Measurements from ENCODE around the gene BRD2.

Gene BRD2

DNA sequence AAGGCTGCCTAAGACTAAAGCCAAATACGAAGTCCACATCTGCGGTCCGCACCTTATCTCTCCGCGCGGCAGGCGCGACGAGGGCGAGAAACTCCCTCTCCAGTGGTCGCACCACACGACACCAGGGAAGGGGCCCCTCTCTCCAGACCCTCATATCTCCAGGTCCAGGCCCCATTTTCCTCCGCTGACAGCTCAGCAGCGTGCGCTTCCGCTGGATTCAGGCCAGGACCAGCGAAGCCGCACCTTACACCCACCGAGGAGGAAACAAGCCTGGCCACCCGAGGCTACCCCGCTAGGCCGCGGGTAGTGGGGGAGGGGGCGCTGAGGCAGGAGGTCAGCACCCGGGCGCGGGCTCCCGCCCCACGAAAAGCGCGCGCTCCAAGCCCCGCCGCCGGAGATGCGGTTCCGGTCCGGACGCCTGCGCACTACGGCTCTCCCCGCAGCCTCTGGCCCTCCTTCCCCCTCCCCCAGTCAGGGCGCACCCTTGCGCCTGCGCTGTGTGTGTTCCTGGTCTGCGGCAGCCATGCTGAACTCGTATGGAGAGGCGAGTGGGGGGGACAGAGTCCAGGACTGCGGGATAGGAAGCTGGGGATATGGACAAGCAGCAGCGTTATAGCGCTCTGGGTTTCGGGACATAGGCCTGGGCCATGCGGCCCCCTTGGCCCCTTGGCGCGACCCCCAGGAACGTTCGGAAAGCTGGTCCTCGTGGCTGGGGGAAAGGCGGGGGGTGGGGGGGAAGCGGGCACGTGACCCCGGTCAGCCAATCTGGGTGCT is at the start of gene BRD2:
Gene BRD2 (plus strand): TSS at position 502 of the 774 bp plus-strand sequence. CDS start 4,305 bp downstream, outside the sequence.
- peaks cover 12% of the 10 kb centered on the region for H3K36me3 Mint-ChIP-seq
- DNase-seq (ENCODE audit: low spot score in 2 of 2) (peak; percentile 96), ATAC-seq (ENCODE audit: low read depth) (peak; percentile 47)
- peaks cover 29% of the 10 kb centered on the region for H3K4me1 Mint-ChIP-seq
- peak within 1 kb of the TSS; percentile 98 for H3K4me3 Mint-ChIP-seq
- H3K27me3 Mint-ChIP-seq: no peaks in the 10 kb centered on the region
- H3K27ac Mint-ChIP-seq: peak within 1 kb of the TSS; percentile 99
- no peaks in the 10 kb centered on the region for H3K9me3 Mint-ChIP-seq

DNA sequence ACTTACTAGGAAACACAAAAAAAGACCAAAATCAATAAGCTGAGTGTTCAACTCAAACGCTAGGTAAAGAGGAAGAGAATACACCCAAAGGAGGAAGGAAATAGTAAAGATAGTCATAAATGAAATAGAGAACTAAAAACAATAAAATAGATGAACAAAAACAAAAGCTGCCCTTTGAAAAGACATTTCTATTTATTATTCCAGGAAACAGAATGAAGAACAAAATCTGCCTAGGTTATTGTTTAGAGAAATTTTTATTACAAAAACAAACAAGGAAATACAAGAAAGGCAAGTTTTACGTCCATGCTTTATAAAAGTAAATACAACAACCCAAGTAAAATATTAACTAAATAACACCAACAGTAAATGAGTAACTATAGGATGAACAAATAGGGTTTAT is 47.7 kb upstream of the BRD2 start:
- DNase-seq (ENCODE audit: low spot score in 2 of 2) (no peak), ATAC-seq (ENCODE audit: low read depth) (peak; percentile 79)
- no peaks in the 10 kb centered on the region for H3K27me3 Mint-ChIP-seq
- H3K4me1 Mint-ChIP-seq: peaks cover 37% of the 10 kb centered on the region
- peak overlapping the region; percentile 74 for H3K4me3 Mint-ChIP-seq
- H3K36me3 Mint-ChIP-seq: no peaks in the 10 kb centered on the region
- peak overlapping the region; percentile 46 for H3K27ac Mint-ChIP-seq
- H3K9me3 Mint-ChIP-seq: no peaks in the 10 kb centered on the region

DNA sequence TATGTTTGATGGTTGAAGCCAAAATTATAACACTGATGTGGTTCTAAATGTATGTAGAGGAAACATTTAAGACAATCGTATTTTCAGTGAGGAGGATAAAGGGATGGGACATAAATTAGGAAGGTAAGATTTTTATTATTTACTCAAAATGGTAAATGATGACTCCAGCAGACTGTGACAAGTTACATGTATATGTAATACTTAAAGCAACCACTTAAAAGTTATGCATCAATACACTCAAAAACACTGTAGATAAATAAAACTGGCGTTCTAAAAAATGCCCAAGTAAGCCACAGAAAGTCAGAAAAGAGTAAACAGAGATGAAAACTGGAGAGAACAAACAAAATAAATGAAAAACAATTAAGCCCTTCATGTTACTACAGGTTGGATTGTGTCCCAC is 46.3 kb upstream of the BRD2 start:
- no peaks in the 10 kb centered on the region for H3K27me3 Mint-ChIP-seq
- peaks cover 26% of the 10 kb centered on the region for H3K4me1 Mint-ChIP-seq
- peak overlapping the region; percentile 75 for H3K27ac Mint-ChIP-seq
- no peaks in the 10 kb centered on the region for H3K9me3 Mint-ChIP-seq
- no peak for DNase-seq (ENCODE audit: low spot score in 2 of 2)
- H3K4me3 Mint-ChIP-seq: peak overlapping the region; percentile 24
- ATAC-seq (ENCODE audit: low read depth): no peak
- no peaks in the 10 kb centered on the region for H3K36me3 Mint-ChIP-seq

DNA sequence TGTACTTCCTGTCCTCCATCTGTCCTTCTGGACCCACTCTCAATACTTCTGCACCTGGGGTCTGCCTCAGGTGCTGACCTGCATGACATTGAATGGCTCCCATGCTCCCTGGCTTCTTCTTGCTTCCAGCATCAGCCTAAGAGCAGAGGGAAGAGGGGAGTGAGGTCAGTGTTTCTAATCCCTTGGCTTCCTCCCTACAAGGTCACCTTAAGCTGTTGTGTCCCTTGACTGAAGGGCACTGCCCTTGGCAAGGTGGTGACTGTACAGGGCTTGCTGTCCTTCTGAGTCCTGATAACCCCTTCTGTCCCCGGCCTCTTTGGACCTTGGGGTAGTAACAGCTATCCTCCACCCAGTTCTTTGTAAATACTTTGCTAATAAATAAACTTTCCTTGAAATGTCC is 37.2 kb upstream of the BRD2 start:
- DNase-seq (ENCODE audit: low spot score in 2 of 2): no peak
- Mint-ChIP-seq H3K4me3 (no peak overlapping the region), H3K27me3 (no peaks in the 10 kb centered on the region), H3K36me3 (peaks cover 18% of the 10 kb centered on the region), H3K4me1 (peaks cover 47% of the 10 kb centered on the region), H3K9me3 (no peaks in the 10 kb centered on the region), H3K27ac (peak overlapping the region; percentile 49)
- ATAC-seq (ENCODE audit: low read depth): no peak

DNA sequence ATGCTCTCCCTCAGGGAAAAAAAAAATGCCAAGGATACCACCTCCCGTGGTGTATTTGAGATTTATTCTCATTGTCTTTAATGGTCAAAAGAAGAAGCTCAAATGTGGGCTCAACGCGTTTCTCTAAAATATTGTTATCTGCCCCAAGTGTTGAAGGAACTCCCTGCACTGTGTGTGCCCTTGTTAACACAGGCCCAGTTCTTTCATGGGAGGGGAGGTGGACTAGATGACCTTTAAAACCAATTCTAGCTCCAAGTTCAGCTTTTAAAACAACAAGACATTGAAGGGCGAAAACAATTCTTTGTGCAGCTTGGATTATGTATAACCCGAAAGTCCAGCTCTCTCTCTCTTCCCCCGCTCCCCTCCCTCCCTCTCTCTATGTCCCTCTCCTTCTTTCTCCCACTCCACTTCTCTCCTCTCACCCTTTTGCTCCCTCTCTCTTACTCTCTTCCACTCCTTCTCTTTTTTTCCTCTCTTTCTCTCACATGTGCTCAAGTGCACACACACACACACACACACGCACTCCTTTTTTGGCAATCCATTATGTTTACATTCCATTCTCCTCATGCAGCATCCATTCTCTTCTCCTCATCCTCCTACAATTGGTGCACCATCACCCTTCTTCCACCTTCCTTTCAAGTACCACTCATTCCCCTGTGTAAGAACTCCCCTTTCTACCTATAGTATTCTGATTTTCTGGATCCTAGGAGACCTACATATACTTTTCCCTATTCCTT is 36.1 kb upstream of the BRD2 start:
- no peak for DNase-seq (ENCODE audit: low spot score in 2 of 2)
- H3K27me3 Mint-ChIP-seq: no peaks in the 10 kb centered on the region
- no peak overlapping the region for H3K4me3 Mint-ChIP-seq
- ATAC-seq (ENCODE audit: low read depth): no peak
- peaks cover 56% of the 10 kb centered on the region for H3K4me1 Mint-ChIP-seq
- H3K36me3 Mint-ChIP-seq: peaks cover 28% of the 10 kb centered on the region
- H3K27ac Mint-ChIP-seq: peak overlapping the region; percentile 49
- H3K9me3 Mint-ChIP-seq: no peaks in the 10 kb centered on the region

DNA sequence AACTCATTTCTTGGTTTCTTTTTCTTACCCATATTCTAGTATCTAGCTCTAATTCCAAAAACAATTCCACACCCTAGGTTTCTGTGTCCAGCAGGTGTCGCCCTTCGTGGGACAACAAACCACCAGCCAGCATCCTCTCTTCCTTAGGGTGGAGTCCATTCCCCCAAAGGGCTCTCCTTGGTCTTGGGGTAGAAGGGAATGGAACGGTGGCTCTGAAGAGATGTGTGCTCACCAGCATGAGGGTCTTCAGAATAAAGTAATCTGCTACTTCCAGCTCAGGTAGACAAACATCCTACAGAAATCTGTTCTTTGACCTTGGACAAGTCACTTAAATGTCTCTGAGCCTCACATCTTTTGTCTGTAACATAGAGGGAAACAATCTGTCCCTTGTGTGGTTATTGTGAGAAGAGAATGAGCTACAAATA is 34.7 kb upstream of the BRD2 start:
- ATAC-seq (ENCODE audit: low read depth) (peak; percentile 57), DNase-seq (ENCODE audit: low spot score in 2 of 2) (peak; percentile 71 to 75)
- peaks cover 40% of the 10 kb centered on the region for H3K36me3 Mint-ChIP-seq
- peak overlapping the region; percentile 84 for H3K27ac Mint-ChIP-seq
- H3K27me3 Mint-ChIP-seq: no peaks in the 10 kb centered on the region
- peak overlapping the region; percentile 15 for H3K4me3 Mint-ChIP-seq
- H3K4me1 Mint-ChIP-seq: peaks cover 68% of the 10 kb centered on the region
- H3K9me3 Mint-ChIP-seq: no peaks in the 10 kb centered on the region

DNA sequence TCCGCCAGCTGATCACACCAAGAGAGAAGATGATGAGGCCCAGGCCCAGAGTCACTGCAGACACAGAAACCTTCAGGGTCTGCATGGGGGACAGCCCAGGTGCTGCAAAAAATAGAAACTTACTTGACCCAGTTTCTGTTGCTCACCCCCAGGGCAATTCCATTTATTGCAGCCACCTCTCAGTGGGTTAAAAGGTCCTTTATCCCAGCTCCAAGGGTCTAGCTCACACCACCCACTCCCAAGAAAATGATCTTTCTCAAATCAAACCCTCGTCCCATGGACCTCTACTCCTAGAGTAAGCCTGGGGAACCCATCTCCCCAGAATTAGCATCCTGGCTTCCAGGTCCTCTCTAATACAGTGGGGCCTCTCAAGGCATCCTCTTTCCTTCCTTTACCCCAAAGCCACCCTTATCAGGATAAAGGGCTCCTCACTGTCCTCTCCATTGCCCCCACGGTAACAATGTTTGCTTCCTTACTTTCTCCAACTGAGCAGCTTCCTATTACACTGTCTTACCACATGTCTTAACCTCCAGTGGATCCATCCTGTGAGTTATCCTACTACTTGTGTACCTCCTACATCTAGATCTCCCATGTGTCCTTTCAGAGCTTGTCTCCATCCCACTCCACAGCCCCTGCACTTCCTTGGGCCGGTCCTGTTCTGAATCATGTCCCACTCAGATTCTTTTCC is 32.7 kb upstream of the BRD2 start:
- no peaks in the 10 kb centered on the region for H3K9me3 Mint-ChIP-seq
- H3K4me1 Mint-ChIP-seq: peaks cover 59% of the 10 kb centered on the region
- no peaks in the 10 kb centered on the region for H3K27me3 Mint-ChIP-seq
- peak overlapping the region; percentile 46 for H3K4me3 Mint-ChIP-seq
- no peak for ATAC-seq (ENCODE audit: low read depth)
- H3K36me3 Mint-ChIP-seq: peaks cover 42% of the 10 kb centered on the region
- no peak for DNase-seq (ENCODE audit: low spot score in 2 of 2)
- H3K27ac Mint-ChIP-seq: peak overlapping the region; percentile 84

DNA sequence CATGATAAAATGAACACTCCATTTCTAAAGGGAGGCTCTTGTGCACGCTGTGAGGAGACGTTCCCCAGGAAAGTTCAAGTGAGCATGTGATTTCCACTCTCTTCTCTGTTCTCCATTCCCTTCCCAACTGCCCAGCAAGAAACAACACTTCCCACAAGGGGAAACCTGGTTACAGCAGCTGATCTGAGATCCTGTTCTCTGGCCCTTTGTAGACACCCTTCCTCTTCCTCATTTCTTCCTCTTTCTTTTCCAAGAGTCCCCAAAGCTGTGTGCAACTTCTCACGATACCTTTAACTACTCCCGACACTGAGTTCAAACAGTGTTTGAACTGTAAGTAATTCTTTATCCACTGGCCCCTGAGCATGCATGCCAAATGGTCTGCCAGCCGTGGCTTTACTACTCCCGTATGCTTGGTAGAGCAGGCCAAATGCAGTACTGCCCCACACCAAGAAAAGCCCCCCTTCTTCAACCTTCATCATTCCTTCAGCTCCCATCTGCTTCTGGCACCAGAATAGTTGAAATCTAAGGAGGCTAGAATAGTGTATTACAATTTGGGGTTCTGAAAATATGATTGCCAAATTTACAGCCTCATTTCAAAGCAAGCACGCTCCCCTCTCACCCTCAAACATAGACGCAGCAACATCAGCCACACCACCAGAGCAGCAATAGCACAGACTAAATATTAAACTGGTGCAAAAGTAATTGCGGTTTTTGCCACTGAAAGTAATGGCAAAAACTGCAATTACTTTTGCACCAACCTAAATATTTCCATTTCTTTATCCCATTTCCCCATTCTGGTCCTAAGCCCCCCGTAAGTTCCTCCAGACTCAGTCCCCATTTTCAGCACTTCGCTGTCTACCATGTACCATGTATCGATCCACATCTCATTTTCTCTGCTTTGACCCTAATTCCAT is 31.9 kb upstream of the BRD2 start:
- no peaks in the 10 kb centered on the region for H3K9me3 Mint-ChIP-seq
- ATAC-seq (ENCODE audit: low read depth) (no peak), DNase-seq (ENCODE audit: low spot score in 2 of 2) (no peak)
- no peaks in the 10 kb centered on the region for H3K27me3 Mint-ChIP-seq
- H3K27ac Mint-ChIP-seq: peak overlapping the region; percentile 84
- peak overlapping the region; percentile 96 for H3K4me3 Mint-ChIP-seq
- peaks cover 42% of the 10 kb centered on the region for H3K36me3 Mint-ChIP-seq
- H3K4me1 Mint-ChIP-seq: peaks cover 58% of the 10 kb centered on the region

DNA sequence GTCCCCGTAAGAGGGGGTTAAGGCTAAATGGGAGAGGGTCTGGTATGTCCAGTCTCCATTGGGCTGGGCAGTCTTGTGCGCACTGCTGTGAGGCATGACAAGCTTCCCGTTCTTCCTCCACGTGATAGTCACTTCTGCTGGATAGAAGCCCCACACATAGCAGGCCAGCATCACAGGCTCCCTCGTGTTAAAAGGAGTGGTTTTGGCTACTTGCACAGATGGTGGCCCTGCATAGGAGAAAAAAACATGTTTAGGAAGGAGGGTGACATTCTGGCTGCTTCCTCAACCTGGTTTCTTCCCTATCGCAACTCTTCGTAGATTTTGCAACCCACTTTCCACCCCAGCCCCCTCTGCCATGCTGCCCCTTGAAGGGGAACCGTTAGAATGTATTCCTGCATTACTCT is 31.2 kb upstream of the BRD2 start:
- no peaks in the 10 kb centered on the region for H3K9me3 Mint-ChIP-seq
- H3K27me3 Mint-ChIP-seq: no peaks in the 10 kb centered on the region
- peaks cover 42% of the 10 kb centered on the region for H3K36me3 Mint-ChIP-seq
- H3K27ac Mint-ChIP-seq: peak overlapping the region; percentile 84
- no peak for ATAC-seq (ENCODE audit: low read depth)
- DNase-seq (ENCODE audit: low spot score in 2 of 2): no peak
- peaks cover 60% of the 10 kb centered on the region for H3K4me1 Mint-ChIP-seq
- peak overlapping the region; percentile 96 for H3K4me3 Mint-ChIP-seq

DNA sequence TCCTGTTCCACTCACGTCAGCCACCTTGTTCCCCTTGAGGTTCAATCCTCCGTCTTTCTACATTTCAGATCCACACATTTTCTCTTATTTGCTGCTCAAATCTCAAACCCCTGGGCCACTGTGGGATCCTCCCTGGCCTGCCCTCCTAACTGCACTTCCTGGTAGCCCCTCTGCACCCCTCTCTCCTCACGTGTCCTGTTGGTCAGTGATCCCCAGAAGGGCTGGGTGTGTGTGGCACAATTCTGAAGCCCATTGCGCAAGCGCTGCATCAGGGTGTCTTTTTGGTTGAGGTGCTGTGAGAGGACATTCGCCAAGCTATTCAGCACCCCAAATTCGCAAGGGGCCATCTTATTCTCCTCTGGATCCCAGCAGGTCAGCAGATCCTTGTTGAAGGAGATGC is 29.9 kb upstream of the BRD2 start:
- no peak for DNase-seq (ENCODE audit: low spot score in 2 of 2)
- Mint-ChIP-seq H3K27me3 (no peaks in the 10 kb centered on the region), H3K36me3 (peaks cover 38% of the 10 kb centered on the region), H3K9me3 (no peaks in the 10 kb centered on the region), H3K4me3 (peak overlapping the region; percentile 96), H3K4me1 (peaks cover 64% of the 10 kb centered on the region), H3K27ac (peak overlapping the region; percentile 84)
- no peak for ATAC-seq (ENCODE audit: low read depth)

DNA sequence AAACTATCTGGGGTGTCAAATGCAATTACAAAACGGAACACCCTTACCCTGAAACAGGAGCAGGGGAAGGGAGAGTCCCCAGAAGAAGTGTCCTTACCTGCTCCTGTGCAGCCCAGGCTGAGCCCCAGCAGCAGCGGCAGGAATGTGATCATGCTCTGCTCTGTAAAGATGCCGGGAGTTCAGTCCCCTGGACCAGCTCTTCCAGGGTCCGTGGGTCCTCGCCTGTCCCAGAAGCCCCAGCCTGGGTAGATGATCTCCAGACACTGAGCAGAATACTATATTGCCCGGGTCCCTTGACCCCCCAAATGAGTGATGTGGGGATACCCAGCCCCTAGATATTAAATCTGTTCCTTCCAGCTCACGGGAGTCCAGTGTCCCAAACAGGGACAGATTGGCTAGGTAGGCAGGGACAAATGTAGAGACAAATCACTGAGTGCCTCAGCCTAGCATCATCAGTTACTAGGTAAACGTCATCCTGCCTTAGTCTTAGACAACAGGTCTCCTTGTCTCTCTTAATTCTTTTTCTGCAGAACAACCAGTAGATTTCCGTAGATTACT is 27.7 kb upstream of the BRD2 start, which contains the start of gene HLA-DMB:
Gene HLA-DMB (minus strand): TSS at position 373 of the 558 bp plus-strand sequence. CDS start 221 bp downstream, at position 152.
- DNase-seq (ENCODE audit: low spot score in 2 of 2): peak; percentile 55 to 76
- H3K36me3 Mint-ChIP-seq: peaks cover 29% of the 10 kb centered on the region
- peak; percentile 59 for ATAC-seq (ENCODE audit: low read depth)
- peak within 1 kb of the TSS; percentile 96 for H3K4me3 Mint-ChIP-seq
- peak within 1 kb of the TSS; percentile 99 for H3K27ac Mint-ChIP-seq
- H3K4me1 Mint-ChIP-seq: peaks cover 68% of the 10 kb centered on the region
- H3K27me3 Mint-ChIP-seq: no peaks in the 10 kb centered on the region
- no peaks in the 10 kb centered on the region for H3K9me3 Mint-ChIP-seq

DNA sequence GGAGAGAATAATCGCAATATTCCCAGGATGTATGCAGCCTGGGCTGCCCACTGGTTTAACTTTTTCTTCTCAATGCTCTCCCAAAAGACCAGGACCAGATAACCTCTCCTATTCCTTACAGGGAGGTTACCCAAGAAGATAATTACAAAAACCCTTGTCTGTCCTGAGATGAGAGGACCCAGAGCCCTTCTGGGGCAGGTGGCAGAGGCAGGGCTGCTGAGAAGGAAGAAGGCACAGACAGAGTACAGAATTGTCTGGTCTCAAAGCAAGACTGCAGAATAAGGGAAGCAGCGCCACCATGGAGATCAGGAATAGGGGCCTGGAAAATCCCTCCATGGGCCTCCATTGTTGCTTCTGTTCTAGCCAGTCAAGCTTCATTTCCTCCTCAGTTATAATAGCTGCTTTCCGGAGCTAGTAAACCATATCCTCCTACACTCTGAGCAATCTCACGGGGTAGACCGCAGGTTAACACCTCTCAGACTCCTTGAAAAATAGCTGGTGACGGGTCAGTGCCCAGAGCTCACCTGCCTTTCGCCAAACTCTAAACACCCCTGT is 27.1 kb upstream of the BRD2 start:
- H3K9me3 Mint-ChIP-seq: no peaks in the 10 kb centered on the region
- no peaks in the 10 kb centered on the region for H3K27me3 Mint-ChIP-seq
- ATAC-seq (ENCODE audit: low read depth) (peak; percentile 61), DNase-seq (ENCODE audit: low spot score in 2 of 2) (peak; percentile 69 to 73)
- peaks cover 23% of the 10 kb centered on the region for H3K36me3 Mint-ChIP-seq
- H3K4me1 Mint-ChIP-seq: peaks cover 64% of the 10 kb centered on the region
- peak overlapping the region; percentile 96 for H3K4me3 Mint-ChIP-seq
- peak overlapping the region; percentile 99 for H3K27ac Mint-ChIP-seq

All from memory B cell (primary cell).